Peyer's patch (tissue), 4 donors: ENCODE results near the gene STAC. TPM values are rescaled to one million over a fixed set of nuclear protein-coding genes. Genes with fewer than 3 reads are reported as not detected.

Experiments used
- DNase-seq, 3 donors: peaks; one replicate each; pipeline ENCODE4 v3.0.0-alpha.2; 2017 to 2019
- H3K27ac ChIP-seq, 4 donors: fragments of 200-600 bp; sonication (generic); one replicate each; pipeline ENCODE4 v1.5.1; 2016 to 2019
- H3K27me3 ChIP-seq, 2 donors: fragments of 200-600 bp; sonication (generic); one replicate each; pipeline ENCODE4 v1.5.1; 2019
- H3K36me3 ChIP-seq, 3 donors: fragments of 200-600 bp; sonication (generic); one replicate each; pipeline ENCODE4 v1.5.1; 2016 to 2019
- H3K4me1 ChIP-seq, 4 donors: fragments of 200-600 bp; sonication (generic); one replicate each; pipeline ENCODE4 v1.5.1; 2016 to 2019
- H3K4me3 ChIP-seq, 4 donors: fragments of 200-600 bp; sonication (generic); 1 replicate in 3 of 4; 2 replicates in 1 of 4; pipeline ENCODE4 v1.5.1; 2016 to 2019; ENCODE audit warnings: mild to moderate bottlenecking in 1 of 4
- H3K9me3 ChIP-seq, 4 donors: fragments of 200-600 bp; sonication (generic); one replicate each; pipeline ENCODE4 v1.5.1; 2016 to 2019; ENCODE audit warnings: mild to moderate bottlenecking in 1 of 4
- POLR2A ChIP-seq, 2 donors: fragments of 450-650 bp; IDR thresholded peaks; one replicate each; pipeline ENCODE4 v1.5.1; 2017; ENCODE audit warnings: antibody characterized with exemption in 2 of 2, mild to moderate bottlenecking in 2 of 2, moderate library complexity in 2 of 2
- total RNA-seq, 4 donors: library from RNA; depleted of rRNA; stranded (reverse); fragments of >200 nt; gene quantifications; one replicate each; pipeline ENCODE4 v1.1.0, GENCODE V29; 2016
- TF ChIP-seq, protein P1 (sequence below), 6 experiments: fragments of 450-650 bp in 4 of 6; fragments of 200-600 bp in 2 of 6; sonication (generic) in 1 of 6; IDR thresholded peaks; one replicate each; pipeline ENCODE4 v1.5.1; 2017 to 2019; ENCODE audit warnings: antibody characterized with exemption in 6 of 6, mild to moderate bottlenecking in 3 of 6, moderate library complexity in 1 of 6

The STAC gene
- total RNA-seq, 4 donors from 2014 or later: not detected

DNA sequence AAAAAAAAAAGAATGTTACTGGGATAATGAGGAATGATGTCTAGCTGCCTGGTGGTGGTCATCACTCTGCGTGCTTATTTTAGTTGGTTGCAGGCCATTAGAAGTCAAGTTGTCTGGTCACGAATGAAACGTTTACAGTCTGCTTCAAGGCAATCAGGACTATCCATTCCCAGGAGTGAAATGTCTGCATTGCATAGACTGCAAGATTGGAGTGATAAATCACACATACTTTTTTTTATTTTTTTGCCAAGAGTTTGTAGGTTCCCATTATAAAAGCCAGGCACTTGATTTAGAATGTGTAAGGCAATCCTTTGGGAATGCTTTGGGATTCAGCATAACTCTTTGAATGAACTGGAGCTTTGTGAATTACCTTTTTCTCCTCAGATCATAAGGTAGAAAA, 132.3 kb downstream of the STAC start:
- Histone ChIP-seq H3K4me1 (no peaks in the 10 kb centered on the region), H3K4me3 (no peak overlapping the region), H3K36me3 (no peaks in the 10 kb centered on the region), H3K9me3 (no peaks in the 10 kb centered on the region), H3K27me3 (no peaks in the 10 kb centered on the region), H3K27ac (no peak overlapping the region)
- no peak for TF ChIP-seq POLR2A (IDR thresholded peaks at IDR 0.05)
- TF ChIP-seq, protein P1, sequence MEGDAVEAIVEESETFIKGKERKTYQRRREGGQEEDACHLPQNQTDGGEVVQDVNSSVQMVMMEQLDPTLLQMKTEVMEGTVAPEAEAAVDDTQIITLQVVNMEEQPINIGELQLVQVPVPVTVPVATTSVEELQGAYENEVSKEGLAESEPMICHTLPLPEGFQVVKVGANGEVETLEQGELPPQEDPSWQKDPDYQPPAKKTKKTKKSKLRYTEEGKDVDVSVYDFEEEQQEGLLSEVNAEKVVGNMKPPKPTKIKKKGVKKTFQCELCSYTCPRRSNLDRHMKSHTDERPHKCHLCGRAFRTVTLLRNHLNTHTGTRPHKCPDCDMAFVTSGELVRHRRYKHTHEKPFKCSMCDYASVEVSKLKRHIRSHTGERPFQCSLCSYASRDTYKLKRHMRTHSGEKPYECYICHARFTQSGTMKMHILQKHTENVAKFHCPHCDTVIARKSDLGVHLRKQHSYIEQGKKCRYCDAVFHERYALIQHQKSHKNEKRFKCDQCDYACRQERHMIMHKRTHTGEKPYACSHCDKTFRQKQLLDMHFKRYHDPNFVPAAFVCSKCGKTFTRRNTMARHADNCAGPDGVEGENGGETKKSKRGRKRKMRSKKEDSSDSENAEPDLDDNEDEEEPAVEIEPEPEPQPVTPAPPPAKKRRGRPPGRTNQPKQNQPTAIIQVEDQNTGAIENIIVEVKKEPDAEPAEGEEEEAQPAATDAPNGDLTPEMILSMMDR (IDR thresholded peaks at IDR 0.05): no peak
- DNase-seq: no peak

GRCh38 chr3:36514171-36514570, 133.9 kb downstream of the STAC start:
- TF ChIP-seq POLR2A (IDR thresholded peaks at IDR 0.05): no peak
- TF ChIP-seq, protein P1 (IDR thresholded peaks at IDR 0.05): no peak

DNA sequence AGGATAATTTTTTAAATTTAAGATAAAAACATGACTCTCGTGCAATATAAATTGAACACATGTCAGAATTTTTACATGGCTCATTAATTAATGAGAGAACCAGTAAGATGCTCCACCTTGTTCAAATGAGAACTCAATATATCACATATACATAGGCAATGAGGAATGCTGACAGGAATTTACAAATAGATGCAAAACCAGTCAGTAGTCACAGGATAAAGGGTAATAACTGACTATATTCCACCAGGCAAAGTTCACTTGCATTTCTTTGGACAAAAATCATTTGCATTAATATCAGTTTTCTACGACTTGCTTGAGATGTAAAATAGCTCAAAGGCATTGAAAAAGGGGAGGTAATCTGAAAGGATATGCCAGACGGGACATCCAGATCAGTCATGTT, 139.4 kb downstream of the STAC start:
- no peaks in the 10 kb centered on the region for H3K36me3 ChIP-seq
- DNase-seq: no peak
- TF ChIP-seq, protein P1 (IDR thresholded peaks at IDR 0.05): no peak
- no peak for TF ChIP-seq POLR2A (IDR thresholded peaks at IDR 0.05)
- no peak overlapping the region for H3K4me3 ChIP-seq
- H3K27me3 ChIP-seq: no peaks in the 10 kb centered on the region
- no peaks in the 10 kb centered on the region for H3K9me3 ChIP-seq
- no peak overlapping the region for H3K27ac ChIP-seq
- H3K4me1 ChIP-seq: no peaks in the 10 kb centered on the region

More at GRCh38 chr3:36514171-36514570, 133.9 kb downstream of the STAC start:
- Histone ChIP-seq H3K4me1 (no peaks in the 10 kb centered on the region), H3K9me3 (no peaks in the 10 kb centered on the region), H3K27me3 (no peaks in the 10 kb centered on the region), H3K27ac (no peak overlapping the region), H3K36me3 (no peaks in the 10 kb centered on the region), H3K4me3 (no peak overlapping the region)
- DNase-seq: no peak

- Histone ChIP-seq H3K4me3 (no peak overlapping the region), H3K9me3 (no peaks in the 10 kb centered on the region), H3K27me3 (no peaks in the 10 kb centered on the region), H3K36me3 (no peaks in the 10 kb centered on the region), H3K27ac (no peak overlapping the region), H3K4me1 (no peaks in the 10 kb centered on the region)
- TF ChIP-seq, protein P1 (IDR thresholded peaks at IDR 0.05): no peak
- TF ChIP-seq POLR2A (IDR thresholded peaks at IDR 0.05): no peak
- DNase-seq: no peak
Observed at GRCh38 chr3:36520241-36521006, 140.1 kb downstream of the STAC start.

- no peak for DNase-seq
- Histone ChIP-seq H3K4me3 (no peak overlapping the region), H3K27me3 (no peaks in the 10 kb centered on the region), H3K36me3 (no peaks in the 10 kb centered on the region), H3K4me1 (no peaks in the 10 kb centered on the region), H3K27ac (no peak overlapping the region), H3K9me3 (no peaks in the 10 kb centered on the region)
- TF ChIP-seq, protein P1 (IDR thresholded peaks at IDR 0.05): no peak
- no peak for TF ChIP-seq POLR2A (IDR thresholded peaks at IDR 0.05)
Observed at GRCh38 chr3:36521007-36521379, 140.7 kb downstream of the STAC start.
